Liver (tissue), 3 donors: ENCODE results near the gene NRDC.

ENCODE experiments used
- ATF3 ChIP-seq: IDR thresholded peaks from 2 replicates; pipeline ENCODE4 v1.6.1; 2016; ENCODE audit warnings: antibody characterized with exemption
- CTCF ChIP-seq: fragments of 150-350 bp; IDR thresholded peaks from 2 replicates; pipeline ENCODE4 v1.5.1; 2017; ENCODE audit warnings: improper control_type of control experiment, low read depth, low read length; ENCODE audit not compliant: missing input control
- JUND ChIP-seq, 2 donors: IDR thresholded peaks; 2 replicates each; pipeline ENCODE4 v1.6.1; 2016; ENCODE audit warnings: antibody characterized with exemption in 2 of 2
- NR2F2 ChIP-seq: IDR thresholded peaks from 2 replicates; pipeline ENCODE4 v1.6.1; 2016; ENCODE audit warnings: antibody characterized with exemption
- YY1 ChIP-seq: IDR thresholded peaks from 2 replicates; pipeline ENCODE4 v1.6.1; 2016; ENCODE audit warnings: antibody characterized with exemption, mild to moderate bottlenecking
- donor health status: healthy.
- donor health status: healthy.

GRCh38 chr1:51920130-51920529 is 41.6 kb upstream of the NRDC start:
- no peak for TF ChIP-seq YY1
- TF ChIP-seq NR2F2, result no peak
- TF ChIP-seq CTCF, result no peak
- no peak for TF ChIP-seq JUND (IDR thresholded peaks at IDR 0.05)
- TF ChIP-seq ATF3, result no peak
